Upper lobe of left lung (tissue), 4 donors: ENCODE measurements around the gene CST6.

ENCODE experiments used
- POLR2A ChIP-seq, 4 donors: fragments of 450-650 bp; IDR thresholded peaks; one replicate each; pipeline ENCODE4 v1.5.1; 2016 to 2017; ENCODE audit warnings: antibody characterized with exemption in 4 of 4, mild to moderate bottlenecking in 2 of 4
- TF ChIP-seq, protein P1 (sequence below), 6 experiments: fragments of 450-650 bp in 4 of 6; fragments of 200-600 bp in 2 of 6; sonication (generic) in 2 of 6; IDR thresholded peaks; one replicate each; pipeline ENCODE4 v1.5.1; 2016 to 2019; ENCODE audit warnings: antibody characterized with exemption in 6 of 6

DNA sequence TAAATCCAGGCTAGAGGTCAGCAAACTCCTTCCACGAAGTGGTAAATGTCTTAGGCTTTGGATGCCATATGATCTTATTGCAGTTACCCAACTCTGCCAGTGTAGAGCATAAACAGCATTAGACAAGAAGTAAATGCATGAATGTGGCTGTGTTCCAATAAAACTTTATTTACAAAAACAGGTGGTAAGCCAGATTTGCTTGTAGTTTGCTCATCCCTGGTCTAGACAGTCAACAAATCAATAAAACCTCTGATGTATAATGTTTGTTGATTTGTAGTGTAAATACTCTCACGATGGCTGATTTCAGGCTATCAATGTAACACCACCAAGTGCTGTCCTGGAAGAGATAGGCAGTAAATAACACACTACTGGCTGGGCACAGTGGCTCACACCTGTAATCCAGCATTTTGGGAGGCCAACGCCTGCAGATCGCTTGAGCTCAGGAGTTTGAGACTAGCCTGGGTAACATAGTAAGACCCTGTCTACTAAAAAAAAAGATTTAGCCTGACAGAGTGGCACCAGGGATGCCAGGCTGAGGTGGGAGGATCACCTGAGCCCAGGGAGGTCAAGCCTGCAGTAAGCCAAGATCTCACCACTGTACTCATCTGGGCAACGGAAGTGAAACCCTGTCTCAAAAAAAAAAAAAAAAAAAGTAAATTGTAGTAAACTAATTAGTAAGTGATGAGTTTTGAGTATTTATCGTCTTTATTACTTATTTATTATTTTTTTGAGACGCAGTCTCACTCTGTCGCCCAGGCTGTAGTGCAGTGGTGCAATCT lies 21.3 kb downstream of the CST6 start:
- TF ChIP-seq, protein P1, sequence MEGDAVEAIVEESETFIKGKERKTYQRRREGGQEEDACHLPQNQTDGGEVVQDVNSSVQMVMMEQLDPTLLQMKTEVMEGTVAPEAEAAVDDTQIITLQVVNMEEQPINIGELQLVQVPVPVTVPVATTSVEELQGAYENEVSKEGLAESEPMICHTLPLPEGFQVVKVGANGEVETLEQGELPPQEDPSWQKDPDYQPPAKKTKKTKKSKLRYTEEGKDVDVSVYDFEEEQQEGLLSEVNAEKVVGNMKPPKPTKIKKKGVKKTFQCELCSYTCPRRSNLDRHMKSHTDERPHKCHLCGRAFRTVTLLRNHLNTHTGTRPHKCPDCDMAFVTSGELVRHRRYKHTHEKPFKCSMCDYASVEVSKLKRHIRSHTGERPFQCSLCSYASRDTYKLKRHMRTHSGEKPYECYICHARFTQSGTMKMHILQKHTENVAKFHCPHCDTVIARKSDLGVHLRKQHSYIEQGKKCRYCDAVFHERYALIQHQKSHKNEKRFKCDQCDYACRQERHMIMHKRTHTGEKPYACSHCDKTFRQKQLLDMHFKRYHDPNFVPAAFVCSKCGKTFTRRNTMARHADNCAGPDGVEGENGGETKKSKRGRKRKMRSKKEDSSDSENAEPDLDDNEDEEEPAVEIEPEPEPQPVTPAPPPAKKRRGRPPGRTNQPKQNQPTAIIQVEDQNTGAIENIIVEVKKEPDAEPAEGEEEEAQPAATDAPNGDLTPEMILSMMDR (IDR thresholded peaks at IDR 0.05): no peak
- TF ChIP-seq POLR2A (IDR thresholded peaks at IDR 0.05): no peak
